ENCODE measurements around the gene KHNYN.

- TF ChIP-seq CTCF (IDR thresholded peaks at IDR 0.05): no peak
- TF ChIP-seq POLR2A (IDR thresholded peaks at IDR 0.05): no peak
Measured at GRCh38 chr14:24432259-24433131, 2.7 kb downstream of the KHNYN start.
